Iris pigment epithelial cell (primary cell): ENCODE data around the gene SERPINB6.
"Not testable (repeated sequence)": the region's sequence is repeated elsewhere in the genome, so short reads cannot be mapped to it uniquely, and the experiment has no call there.

Source experiments
- DNase-seq: peaks from one replicate; pipeline ENCODE4 v3.0.0-alpha.2; 2011; ENCODE audit warnings: low read depth

SERPINB6 gene

DNA sequence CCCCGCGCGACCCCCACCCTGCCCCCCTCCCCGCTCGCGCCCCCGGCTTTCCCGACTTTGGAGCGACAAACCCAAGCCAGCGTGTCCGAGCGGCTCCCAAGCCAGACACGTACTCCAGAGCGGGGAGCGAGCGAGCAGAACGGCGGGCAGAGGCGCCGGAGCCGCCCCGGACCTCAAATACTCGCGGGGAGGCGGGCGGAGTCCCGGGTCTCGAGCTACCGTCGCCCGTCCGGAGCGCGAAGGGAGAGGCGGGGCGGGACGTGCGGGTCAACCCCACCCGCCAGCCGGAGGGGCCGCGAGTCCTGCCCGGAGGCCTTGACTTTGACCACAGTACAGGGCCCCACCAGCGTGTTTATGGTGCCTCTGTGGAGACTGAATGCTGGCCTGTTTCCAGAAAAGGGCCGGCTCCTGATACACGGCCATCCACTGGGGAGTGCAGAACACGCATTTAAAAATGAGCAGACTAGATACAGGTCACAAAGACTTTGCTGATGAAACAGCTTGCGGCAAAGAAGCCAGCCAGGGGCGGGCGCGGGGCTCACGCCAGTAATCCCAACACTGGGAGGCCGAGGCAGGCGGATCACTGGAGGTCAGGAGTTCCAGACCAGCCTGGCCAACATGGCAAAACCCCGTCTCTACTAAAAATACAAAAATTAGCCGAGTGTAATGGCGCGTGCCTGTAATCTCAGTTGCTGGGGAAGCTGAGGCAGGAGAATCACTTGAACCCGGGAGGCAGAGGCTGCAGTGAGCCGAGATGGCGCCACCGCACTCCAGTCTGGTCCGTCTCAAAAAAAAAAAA, at the start of gene SERPINB6:
Gene SERPINB6, minus strand, starts transcription at position 148 of the 799 bp plus-strand sequence. CDS start 12,235 bp downstream, outside the sequence.
- peak; percentile 72 for DNase-seq

DNA sequence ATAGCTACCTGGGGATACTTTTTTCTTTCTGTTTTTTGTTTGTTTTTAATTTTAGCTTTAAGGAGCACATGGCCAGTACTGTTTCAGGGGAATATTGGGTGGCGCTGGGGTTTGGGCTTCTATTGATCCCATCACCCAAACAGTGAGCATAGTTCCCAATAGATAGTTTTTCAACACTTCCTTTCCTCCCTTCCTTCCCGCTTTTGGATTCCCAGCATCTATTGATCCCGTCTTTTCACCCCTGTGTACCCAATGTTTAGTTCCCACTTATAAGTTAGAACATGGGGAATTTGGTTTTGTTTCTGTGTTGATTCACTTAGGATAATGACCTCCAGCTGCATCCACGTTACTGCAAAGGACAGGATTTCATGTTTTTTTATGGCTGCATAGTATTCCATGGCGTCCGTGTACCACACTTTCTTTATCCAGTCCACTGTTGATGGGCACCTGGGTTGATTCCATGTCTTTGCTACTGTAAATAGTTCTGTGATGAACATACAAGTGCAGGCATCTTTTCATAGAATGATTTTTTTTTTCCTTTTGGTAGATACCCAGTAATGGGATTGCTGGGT, 48.5 kb upstream of the SERPINB6 start:
- no peak for DNase-seq

DNA sequence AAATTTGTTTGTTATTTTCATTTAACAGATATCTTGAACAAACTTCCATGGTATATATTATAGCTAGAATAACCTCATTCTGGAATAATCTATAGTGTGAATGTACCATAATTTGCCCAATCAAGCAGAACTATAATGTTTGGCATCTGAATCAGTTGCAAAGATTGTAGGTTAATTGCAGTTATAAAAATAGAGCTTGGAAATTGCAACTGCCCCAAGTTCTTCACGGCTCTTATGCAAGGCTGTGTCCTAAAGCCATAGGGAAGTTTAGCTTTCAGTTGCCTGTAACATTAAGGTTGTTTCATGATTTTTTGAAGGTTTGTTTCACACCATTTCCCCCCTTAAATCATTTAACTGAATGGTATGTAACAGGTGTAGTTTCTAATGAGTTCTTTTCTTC, 47.7 kb upstream of the SERPINB6 start:
- no peak for DNase-seq

DNA sequence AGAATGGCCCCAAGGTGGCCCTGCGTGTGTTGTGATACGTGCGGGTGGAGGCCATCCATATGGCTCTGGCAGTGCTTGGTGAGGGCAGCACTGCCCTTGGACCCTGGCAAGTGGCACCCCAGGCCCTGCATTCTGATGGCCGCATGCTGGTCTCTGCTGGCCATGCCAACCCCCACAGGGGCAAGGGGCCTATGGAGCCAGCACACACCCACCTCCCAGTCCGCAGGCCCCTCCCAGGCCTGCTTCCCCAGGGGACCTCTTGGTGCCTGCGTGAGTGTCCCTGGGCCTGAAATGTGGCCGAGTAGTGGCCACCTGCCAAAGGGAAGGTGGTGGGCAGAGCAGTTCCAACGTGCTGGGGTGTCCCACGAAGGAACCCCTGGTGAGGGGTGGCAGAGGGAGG, 45.9 kb upstream of the SERPINB6 start:
- no peak for DNase-seq

DNA sequence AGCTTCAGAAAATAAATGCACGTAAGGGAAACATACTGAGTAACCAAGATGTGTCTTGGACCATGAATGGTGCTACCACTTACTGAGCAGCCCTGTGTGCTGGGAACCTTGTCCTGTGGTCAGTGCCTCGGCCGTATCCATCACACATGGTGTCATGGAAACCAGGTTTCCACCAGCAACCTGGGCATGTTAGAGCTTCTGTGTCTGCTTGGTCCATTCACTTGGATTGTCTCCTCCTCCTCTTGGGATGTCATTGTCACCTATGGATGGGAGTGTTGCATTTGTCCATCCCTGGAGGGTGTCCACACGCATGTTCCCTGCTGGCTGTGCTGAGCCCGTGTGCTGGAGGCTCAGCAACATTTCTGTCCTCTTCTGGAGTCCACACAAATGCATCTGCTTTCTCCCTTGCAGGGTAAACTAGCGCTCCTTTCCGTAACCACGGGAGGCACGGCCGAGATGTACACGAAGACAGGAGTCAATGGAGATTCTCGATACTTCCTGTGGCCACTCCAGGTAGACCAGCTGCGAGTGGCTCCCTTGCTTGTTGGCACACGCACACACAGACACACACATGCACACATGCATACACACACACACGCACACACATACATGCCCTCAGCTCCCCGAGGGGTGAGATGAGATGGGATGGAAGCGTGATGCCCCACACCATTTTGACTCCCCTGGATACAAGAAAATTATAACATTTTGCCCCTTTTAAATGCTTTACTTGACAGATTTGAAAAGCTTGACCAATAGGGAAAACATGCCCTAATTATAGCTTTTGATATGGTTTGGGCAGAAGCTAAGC, 45.3 kb upstream of the SERPINB6 start:
- no peak for DNase-seq

DNA sequence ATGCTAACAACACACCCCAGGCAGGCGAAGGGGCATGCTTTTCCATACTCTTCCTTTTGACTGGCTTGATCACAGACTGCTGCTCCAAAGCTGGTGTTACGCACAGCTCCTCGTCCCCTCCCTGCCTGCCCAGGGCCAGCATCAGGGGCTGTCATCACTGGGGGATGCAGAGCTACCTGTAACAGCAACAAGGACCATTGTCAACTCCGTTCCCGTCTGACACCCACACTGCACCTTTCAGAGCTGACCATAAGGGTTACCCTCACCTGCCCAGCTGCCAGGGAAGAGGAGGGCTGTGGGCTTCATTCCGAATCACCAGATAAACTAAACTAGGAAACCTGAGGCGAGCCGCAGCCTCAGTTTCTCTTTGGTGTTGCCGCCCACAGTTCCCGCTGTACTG, 43.8 kb upstream of the SERPINB6 start:
- DNase-seq, result no peak

DNA sequence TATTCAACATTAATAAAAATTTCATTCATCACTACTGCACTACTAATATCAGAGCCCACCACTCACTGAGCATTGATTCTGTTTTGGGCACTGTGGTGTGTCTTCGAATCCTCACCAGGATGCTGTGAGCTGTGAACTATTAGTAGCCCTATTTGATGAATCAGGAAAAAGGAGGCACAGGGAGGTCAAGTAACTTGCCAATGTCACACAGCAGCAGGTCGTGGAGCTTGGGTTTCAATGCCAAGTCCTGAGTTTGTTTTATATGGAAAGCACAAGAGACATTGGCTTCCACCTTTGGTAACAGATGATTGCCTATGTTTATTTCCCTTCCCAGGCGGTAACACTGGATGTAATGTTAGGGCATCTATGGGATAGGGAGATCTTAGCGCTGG, 43.3 kb upstream of the SERPINB6 start:
- no peak for DNase-seq

DNA sequence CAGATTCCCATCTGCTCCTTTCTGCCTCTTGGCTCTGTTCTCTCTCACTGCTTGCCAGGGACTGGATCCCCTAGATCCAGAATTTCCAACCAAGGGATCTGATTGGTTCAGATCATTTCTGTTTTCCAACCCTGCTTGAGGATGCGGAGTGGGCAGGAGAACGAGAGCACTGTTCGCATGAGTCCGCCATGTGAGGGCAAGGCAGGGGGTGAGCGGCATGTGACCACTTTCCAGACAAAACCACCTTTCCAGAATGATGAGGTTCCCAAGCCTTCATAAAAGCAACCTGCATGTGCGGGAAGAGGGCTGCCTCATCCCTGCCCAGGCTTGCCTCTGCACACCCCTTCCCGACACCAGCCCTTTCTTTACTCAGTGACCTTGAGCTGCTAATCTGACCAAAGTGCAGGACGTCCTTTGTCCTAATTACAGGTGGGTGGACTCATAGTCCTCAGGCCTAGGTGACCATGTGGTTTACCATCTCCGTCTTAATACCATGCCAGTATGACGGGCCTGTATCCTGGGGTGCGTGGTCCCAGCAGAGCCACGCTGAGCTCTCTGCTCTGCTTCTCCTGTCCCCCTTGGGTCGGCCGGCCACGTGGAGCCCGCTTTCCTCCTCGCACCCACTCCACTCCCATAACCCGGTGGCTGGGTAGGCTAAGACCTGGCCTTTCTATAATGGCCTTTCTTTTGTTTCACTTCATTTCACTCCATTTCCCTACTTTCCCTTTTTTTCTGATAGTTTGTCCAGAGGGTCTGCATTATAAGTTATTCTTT, 42.7 kb upstream of the SERPINB6 start:
- no peak for DNase-seq

DNA sequence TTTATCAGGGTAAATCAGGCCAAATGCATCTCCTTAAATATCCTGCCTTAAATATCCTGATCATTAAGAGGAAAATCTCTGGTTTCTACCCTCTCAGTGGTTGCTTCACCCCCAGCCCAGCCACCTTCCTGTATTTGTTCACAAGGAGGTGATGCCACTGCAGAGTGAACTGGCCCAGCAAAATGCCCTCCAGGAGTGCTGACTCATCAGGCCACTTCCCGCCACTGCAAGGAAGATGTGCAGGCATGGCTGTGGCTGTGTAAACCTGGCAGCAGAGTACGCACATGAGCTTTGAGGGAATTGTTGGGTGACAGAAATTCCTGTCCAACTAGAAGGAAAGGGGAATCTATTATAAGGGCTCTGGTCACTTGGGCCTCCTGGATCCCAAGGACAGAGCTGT, 42.1 kb upstream of the SERPINB6 start:
- DNase-seq, result peak; percentile 65

DNA sequence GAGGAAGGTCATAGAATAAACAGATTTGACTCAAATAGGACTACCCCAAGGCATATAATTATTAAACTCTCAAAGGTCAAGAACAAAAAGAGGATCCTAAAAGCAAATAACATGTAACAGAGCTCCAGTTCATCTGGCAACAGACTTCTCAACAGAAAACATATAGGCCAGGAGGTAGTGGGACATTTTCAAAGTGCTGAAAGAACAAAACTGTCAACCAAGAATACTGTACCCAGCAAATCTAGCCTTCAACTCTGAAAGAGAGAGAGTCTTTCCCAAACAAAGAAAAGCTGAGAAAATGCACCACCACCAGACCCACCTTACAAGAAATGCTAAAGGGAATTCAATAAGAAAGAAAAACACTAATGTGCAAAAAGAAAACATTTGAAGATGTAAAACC, 40.2 kb upstream of the SERPINB6 start:
- no peak for DNase-seq

DNA sequence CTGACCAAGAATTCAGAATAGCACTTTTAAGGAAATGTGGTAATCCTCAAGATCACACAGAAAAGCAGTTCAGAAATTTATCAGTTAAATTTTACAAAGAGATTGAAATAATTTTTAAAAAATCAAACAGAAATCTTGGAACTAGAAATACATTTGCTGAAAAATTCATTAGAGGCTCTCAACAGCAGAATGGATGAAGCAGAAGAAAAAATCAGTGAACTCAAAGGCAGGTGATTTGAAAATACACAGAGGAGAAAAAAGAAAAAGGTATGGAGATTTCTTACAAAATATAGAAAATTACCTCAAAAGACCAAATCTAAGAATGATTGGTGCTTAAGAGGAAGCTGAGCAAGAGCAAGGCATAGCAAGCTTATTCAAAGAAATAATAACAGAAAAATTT, 39.8 kb upstream of the SERPINB6 start:
- no peak for DNase-seq

DNA sequence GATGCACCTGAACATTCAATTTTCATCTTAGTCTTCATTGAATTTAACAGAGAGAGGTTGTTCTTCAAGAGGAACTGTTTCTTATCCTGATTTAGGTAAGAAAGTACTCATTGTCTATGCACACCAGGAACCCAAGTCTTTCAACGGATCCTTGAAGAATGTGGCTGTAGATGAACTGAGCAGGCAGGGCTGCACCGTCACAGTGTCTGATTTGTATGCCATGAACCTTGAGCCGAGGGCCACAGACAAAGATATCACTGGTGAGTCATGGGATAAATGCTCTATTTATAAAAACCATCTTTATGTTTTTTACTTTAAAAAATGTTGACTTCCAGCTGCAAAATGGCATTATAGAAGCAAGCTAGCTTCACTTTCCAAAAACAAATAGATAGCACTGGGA, 38.6 kb upstream of the SERPINB6 start:
- DNase-seq, result peak; percentile 63

DNA sequence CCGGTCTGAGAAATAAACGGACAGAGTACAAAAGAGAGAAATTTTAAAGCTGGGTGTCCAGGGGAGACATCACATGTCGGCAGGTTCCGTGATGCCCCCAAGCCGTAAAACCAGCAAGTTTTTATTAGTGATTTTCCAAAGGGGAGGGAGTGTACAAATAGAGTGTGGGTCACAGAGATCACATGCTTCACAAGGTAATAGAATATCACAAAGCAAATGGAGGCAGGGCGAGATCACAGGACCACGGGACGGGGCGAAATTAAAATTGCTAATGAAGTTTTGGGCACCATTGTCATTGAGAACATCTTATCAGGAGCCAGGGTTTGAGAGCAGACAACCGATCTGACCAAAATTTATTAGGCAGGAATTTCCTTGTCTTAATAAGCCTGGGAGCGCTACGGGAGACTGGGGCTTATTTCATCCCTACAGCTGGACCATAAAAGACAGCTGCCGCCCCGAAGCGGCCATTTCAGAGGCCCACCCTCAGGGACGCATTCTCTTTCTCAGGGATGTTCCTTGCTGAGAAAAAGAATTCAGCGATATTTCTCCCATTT, 37.4 kb upstream of the SERPINB6 start:
- DNase-seq, result not testable (repeated sequence)

DNA sequence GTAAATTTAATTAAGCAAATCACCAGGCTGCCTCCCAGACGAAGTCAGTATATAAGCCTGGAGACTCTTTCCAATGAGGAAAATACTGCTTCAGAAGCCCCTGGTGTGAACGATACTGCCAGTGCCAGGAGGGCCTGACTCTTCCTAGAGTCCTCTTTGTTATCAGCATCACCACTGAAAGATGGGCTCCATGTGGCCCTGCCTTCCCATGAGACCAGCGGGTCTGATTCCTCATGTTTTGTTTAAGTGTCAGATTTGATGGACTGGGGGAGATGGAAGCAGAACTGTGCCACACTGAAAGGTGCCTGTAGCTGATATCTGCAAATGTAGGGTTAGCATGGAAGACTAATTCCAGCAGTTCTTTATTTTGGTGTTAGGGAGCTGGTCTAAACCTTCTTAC, 36.2 kb upstream of the SERPINB6 start:
- no peak for DNase-seq

DNA sequence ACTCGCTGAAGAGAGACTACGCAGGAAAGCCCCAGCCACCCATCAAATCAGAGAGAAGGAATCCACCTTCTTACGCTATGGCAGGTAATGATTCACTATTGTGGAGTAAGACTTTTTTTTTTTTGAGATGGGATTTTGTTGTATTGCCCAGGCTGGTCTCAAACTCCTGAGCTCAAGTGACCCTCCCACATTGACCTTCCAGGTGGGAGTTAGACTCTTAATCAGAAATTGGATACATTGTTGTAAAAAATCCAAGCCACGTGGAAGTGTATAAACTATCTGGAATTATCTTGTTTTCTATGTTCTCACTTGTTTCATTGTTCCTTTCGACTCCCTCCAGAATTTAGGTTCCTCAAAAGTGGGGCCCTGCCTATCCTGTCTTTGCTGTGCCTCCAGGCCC, 35.1 kb upstream of the SERPINB6 start:
- no peak for DNase-seq

DNA sequence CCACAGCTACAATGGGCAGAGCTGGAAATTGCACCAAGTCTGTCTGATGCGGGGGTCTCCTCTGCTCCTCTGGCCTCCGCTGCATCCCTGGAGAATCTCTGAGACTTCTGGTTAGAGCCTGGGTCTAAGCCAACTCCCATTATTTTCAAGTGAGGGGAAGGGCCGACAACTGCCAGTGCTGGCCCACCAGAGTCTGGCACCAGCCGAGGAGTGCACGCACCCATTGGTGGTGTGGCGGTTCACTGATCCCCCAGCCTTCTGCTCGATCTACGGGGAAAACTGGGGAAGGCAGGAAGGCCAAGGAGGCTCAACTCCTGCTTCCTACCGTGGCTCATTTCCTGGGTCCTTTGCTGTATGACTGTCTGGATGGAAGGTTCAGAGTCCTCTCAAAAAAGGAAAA, 34.5 kb upstream of the SERPINB6 start:
- no peak for DNase-seq

DNA sequence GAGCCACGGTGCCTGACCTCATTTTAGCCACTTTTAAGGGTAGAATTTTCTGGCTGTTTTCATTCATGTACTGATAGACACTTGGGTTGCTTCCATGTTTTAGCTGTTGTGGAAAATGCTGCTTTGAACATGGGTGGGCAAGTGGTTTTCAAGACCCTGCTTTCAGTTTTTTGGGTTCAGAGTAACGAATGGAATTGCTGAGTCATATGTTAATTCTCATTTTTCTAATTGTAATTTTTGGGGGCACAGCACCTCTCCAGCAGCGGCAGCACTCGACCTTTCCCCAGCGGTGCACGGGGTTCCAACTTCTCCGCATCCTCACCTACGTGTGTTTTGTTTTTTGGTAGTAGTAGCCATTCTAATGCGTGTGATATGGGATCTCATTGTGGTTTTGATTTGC, 33.7 kb upstream of the SERPINB6 start:
- no peak for DNase-seq

DNA sequence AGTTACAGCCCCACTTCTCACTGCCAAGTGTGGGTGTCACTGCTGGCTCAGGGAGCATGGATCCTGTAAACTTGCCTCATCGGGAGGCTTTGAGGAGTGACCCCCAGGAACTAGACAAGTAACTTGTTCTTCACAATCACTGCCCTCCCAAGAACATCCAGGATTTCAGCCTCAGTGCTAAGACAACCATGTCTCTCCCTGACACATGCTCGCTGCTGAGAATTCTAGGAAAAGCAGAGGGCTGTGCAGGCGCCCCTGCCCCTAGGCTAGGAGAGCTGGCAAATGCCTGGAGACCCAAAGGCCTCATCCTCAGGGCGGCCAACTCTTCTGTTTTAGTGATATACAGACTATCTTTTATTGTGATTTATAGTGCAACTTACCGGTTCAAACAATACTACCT, 31.9 kb upstream of the SERPINB6 start:
- DNase-seq, result not testable (repeated sequence)

DNA sequence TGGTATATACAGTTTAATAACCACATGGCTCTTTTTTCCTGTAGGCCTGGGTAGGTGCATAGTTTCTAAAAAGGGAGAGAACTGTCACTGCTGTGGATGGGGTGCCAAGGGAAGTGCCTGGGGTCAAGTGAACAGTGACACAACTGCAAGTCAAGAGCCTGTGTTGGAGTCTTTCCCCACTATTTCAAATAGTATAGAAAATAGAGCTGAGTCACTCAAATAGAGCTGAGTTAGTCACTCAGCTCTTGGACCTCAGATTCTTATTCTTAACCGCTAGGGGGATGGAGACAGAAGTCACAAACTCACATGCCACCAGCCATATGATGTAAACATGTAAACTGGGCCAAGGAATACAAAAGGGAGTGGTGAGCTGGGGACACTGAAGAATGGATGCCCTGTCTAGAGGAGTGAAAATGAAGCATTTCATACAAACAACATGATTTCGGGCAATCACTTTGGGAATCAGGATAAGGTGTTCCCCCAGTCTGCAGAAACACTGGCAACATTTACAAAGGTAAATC, 30.5 kb upstream of the SERPINB6 start:
- DNase-seq, result peak; percentile 76

DNA sequence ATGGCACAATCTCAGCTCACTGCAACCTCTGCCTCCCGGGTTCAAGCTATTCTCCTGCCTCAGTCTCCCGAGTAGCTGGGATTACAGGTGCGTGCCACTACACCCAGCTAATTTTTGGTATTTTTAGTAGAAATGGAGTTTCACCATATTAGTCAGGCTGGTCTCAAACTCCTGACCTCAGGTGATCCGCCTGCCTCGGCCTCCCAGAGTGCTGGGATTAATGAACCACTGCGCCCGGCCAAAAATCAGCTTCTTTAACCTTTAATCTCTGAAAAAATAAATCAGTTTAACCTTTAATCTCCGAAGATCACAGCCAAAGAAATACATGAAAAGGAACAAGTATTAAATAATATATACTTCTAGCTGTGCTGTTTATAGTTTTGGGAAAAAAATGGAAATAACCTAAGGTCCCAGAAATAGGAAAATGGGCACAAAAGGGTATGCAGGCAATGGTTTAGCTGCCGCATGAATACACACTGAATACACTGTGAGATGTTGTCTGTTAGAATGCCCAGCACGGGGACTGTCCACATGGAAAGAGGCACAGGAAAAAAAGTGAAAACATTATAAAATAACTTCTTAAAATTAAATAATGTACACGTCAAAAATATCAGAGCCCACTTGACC, 29.9 kb upstream of the SERPINB6 start:
- no peak for DNase-seq
